ENCODE measurements around the gene SBSN. TPM values are rescaled to one million over a fixed set of nuclear protein-coding genes. Genes with fewer than 3 reads are reported as not detected.

SBSN gene
- total RNA-seq, 1 experiment from 2014 or later: 0.15 TPM

DNA sequence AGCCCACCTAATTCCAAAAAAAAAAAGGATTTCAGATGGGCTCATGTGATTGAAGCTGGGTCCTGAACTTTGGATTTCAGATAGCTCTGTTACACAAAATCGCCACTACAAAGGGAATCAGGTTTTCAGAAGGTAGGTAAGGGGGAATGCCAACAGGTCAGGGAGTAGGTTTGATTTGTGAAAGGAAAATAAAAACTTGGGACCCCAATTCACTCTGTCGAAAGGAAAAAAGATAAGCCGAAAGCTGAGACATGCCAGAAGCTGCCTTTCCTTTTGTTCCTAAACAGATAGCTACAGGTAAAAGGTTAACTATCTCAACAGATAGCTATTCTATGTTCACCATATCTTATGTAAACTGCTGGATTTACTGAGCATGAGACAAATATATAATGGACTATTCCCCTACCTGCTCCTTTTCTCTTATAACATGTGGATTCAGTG lies 41.8 kb downstream of the SBSN start:
- H2BK12ac ChIP-seq (ENCODE audit: insufficient read length, low read depth, low read length): no peak overlapping the region
- no peak overlapping the region for H3K18ac ChIP-seq (ENCODE audit: insufficient read length, low read depth, low read length)
- H3K4me3 Mint-ChIP-seq: no peak overlapping the region
- no peak overlapping the region for H4K5ac ChIP-seq (ENCODE audit: insufficient read length, low read depth, low read length)
- no peak overlapping the region for H3K23ac ChIP-seq (ENCODE audit: insufficient read length, low read depth, low read length)
- H3K27me3 ChIP-seq (ENCODE audit: insufficient read depth, low read length): no peaks in the 10 kb centered on the region
- H3K79me2 ChIP-seq (ENCODE audit: insufficient read depth, low read length): no peaks in the 10 kb centered on the region
- H4K20me1 ChIP-seq (ENCODE audit: control insufficient read depth, insufficient read depth, insufficient read length): no peaks in the 10 kb centered on the region
- no peak overlapping the region for H3K4ac ChIP-seq (ENCODE audit: low read depth, low read length)
- no peak overlapping the region for H3K14ac ChIP-seq (ENCODE audit: insufficient read depth, low read length)
- H3K27me3 Mint-ChIP-seq (ENCODE audit: low read depth): peaks cover 37% of the 10 kb centered on the region
- H3K4me1 ChIP-seq (ENCODE audit: insufficient read depth, low read length): no peaks in the 10 kb centered on the region
- no peak overlapping the region for H3K27ac ChIP-seq (ENCODE audit: insufficient read length, low read depth, low read length)
- WGBS (ENCODE audit: extremely low coverage, insufficient read length, low lambda C conversion rate): no CpG with 5 or more reads among the region's 3 CpGs
- no peak overlapping the region for H4K8ac ChIP-seq (replicated peaks; ENCODE audit: insufficient read length, low read depth, low read length)
- H3T11ph ChIP-seq (ENCODE audit: low read length): no peak overlapping the region
- no peaks in the 10 kb centered on the region for H3K23me2 ChIP-seq (ENCODE audit: insufficient read length, low read depth, low read length, poor library complexity, severe bottlenecking)
- H2AK5ac ChIP-seq (ENCODE audit: insufficient read length, low read length): no peak overlapping the region
- H3K79me1 ChIP-seq (ENCODE audit: insufficient read depth, low read depth, low read length, poor library complexity, severe bottlenecking): no peaks in the 10 kb centered on the region
- H3K4me1 Mint-ChIP-seq: peaks cover 0 to 3% of the 10 kb centered on the region in 2 experiments; a peak in 1 of 4 replicates
- H2BK5ac ChIP-seq (ENCODE audit: insufficient read length, low read length): no peak overlapping the region
- H3K4me2 ChIP-seq (ENCODE audit: insufficient read depth, insufficient read length, low read length): no peak overlapping the region
- no peak overlapping the region for H4K91ac ChIP-seq (ENCODE audit: insufficient read length, low read depth, low read length)
- no peak for TF ChIP-seq CTCF (conservative IDR thresholded peaks at IDR 0.05)
- no peak overlapping the region for H2BK120ac ChIP-seq (ENCODE audit: low read depth, low read length, poor library complexity, severe bottlenecking)
- no peaks in the 10 kb centered on the region for H3K9me3 Mint-ChIP-seq
- no peaks in the 10 kb centered on the region for H3K9me3 ChIP-seq (ENCODE audit: control insufficient read depth, low read depth, low read length)
- H3K56ac ChIP-seq (ENCODE audit: insufficient read length, low read depth, low read length): no peak overlapping the region
- DNase-seq: no peak
- no peak overlapping the region for H3K27ac Mint-ChIP-seq
- H2BK15ac ChIP-seq (ENCODE audit: low read depth, low read length): no peak overlapping the region
- H3K9ac ChIP-seq (ENCODE audit: extremely low read depth, insufficient read length, low read length): no peak overlapping the region
- H2BK20ac ChIP-seq (ENCODE audit: low read depth, low read length, poor library complexity, severe bottlenecking): no peak overlapping the region
- H3K36me3 Mint-ChIP-seq (ENCODE audit: insufficient read depth in 1 of 3, low read depth in 3 of 3): no peaks in the 10 kb centered on the region
- H2AFZ ChIP-seq (ENCODE audit: low read length): no peak overlapping the region
